ENCODE results near the gene GTPBP8. TPM values are rescaled to one million over a fixed set of nuclear protein-coding genes. Genes with fewer than 3 reads are reported as not detected.

GTPBP8 gene
- total RNA-seq, 4 donors from 2014 or later = 7.8 to 26.0 (median 21.4) TPM

DNA sequence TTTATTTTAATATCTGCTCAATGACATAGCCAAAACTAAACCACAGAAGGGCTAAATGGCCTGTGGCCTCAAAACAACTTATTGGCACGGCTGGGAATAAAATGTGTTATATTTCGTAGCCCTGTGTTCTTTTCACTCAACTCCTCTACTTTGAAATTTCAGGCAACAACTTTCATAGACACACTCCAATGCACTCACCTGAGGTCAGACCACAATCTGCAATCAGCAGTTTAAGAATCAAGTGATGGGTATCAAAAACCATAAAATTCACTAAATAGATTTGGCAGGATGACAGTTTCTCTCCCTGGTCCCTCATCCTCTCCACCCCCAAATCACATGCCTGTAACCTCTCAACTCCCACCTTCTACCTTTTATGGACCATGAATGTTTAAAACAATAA is 13.8 kb upstream of the GTPBP8 start:
- WGBS, 2 donors (ENCODE audit: low coverage in 1 of 2) = 53% methylated on average over 2 of the region's 2 CpGs; no CpG with 5 or more reads in 1 of the 2 donors
- H3K27me3 ChIP-seq = no peaks in the 10 kb centered on the region

GRCh38 chr3:112979244-112979832 is 11.4 kb upstream of the GTPBP8 start:
- no peaks in the 10 kb centered on the region for H3K9me3 ChIP-seq
- H3K27me3 ChIP-seq = no peaks in the 10 kb centered on the region
- 40 to 73% methylated on average over 1 of the region's 1 CpG for WGBS, 2 donors (ENCODE audit: low coverage in 1 of 2)
- no peak overlapping the region for H3K27ac ChIP-seq
- TF ChIP-seq POLR2AphosphoS5 (IDR thresholded peaks at IDR 0.05) (no peak), POLR2A (IDR thresholded peaks at IDR 0.05) (no peak), EP300 (IDR thresholded peaks at IDR 0.05) (no peak)
- TF ChIP-seq, protein P1, sequence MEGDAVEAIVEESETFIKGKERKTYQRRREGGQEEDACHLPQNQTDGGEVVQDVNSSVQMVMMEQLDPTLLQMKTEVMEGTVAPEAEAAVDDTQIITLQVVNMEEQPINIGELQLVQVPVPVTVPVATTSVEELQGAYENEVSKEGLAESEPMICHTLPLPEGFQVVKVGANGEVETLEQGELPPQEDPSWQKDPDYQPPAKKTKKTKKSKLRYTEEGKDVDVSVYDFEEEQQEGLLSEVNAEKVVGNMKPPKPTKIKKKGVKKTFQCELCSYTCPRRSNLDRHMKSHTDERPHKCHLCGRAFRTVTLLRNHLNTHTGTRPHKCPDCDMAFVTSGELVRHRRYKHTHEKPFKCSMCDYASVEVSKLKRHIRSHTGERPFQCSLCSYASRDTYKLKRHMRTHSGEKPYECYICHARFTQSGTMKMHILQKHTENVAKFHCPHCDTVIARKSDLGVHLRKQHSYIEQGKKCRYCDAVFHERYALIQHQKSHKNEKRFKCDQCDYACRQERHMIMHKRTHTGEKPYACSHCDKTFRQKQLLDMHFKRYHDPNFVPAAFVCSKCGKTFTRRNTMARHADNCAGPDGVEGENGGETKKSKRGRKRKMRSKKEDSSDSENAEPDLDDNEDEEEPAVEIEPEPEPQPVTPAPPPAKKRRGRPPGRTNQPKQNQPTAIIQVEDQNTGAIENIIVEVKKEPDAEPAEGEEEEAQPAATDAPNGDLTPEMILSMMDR (IDR thresholded peaks at IDR 0.05) = peak; percentile 53 to 69 (median 66)
- no peak overlapping the region for H3K4me3 ChIP-seq
- peaks cover 0 to under 1% (median 0%) of the 10 kb centered on the region in 3 donors for H3K4me1 ChIP-seq
- H3K36me3 ChIP-seq = no peaks in the 10 kb centered on the region
- no peak for ATAC-seq

More for the DNA sequence above, 13.8 kb upstream of the GTPBP8 start:
- TF ChIP-seq, protein P1 (IDR thresholded peaks at IDR 0.05) = no peak
- TF ChIP-seq POLR2A (IDR thresholded peaks at IDR 0.05) = no peak
- no peak for TF ChIP-seq POLR2AphosphoS5 (IDR thresholded peaks at IDR 0.05)
- no peak for TF ChIP-seq EP300 (IDR thresholded peaks at IDR 0.05)
- H3K4me1 ChIP-seq = no peaks in the 10 kb centered on the region
- no peak overlapping the region for H3K27ac ChIP-seq
- no peak for ATAC-seq
- no peaks in the 10 kb centered on the region for H3K9me3 ChIP-seq
- H3K36me3 ChIP-seq = no peaks in the 10 kb centered on the region
- H3K4me3 ChIP-seq = no peak overlapping the region

DNA sequence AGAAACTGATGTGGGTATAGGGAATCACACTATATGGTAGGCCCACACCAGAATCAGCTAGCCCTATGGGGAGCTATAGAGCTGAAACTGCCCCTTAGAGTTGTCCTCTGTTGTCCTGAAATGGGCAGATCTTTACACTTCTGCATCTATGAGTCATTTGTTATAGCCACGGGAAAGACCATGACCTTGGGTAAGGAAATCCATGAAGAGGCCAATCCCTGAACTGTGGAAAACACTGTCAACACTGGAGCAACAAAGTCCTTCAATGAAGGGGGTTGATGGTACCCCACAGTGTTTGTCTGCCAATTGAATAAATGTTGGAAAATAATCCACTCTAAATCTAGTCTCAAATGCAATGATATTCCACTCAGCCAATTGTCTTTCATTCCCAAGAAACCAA is 10.7 kb upstream of the GTPBP8 start:
- TF ChIP-seq, protein P1 (IDR thresholded peaks at IDR 0.05) = no peak
- no peak for TF ChIP-seq EP300 (IDR thresholded peaks at IDR 0.05)
- no peak for TF ChIP-seq POLR2AphosphoS5 (IDR thresholded peaks at IDR 0.05)
- no peak for TF ChIP-seq POLR2A (IDR thresholded peaks at IDR 0.05)
- H3K9me3 ChIP-seq = no peaks in the 10 kb centered on the region
- H3K4me1 ChIP-seq = peaks cover 0 to 4% (median 0%) of the 10 kb centered on the region in 3 donors
- WGBS, 2 donors (ENCODE audit: low coverage in 1 of 2) = 0% methylated on average over 1 of the region's 1 CpG; no CpG with 5 or more reads in 1 of the 2 donors
- H3K27ac ChIP-seq = no peak overlapping the region
- H3K4me3 ChIP-seq = no peak overlapping the region
- no peak for ATAC-seq
- H3K27me3 ChIP-seq = no peaks in the 10 kb centered on the region
- H3K36me3 ChIP-seq = no peaks in the 10 kb centered on the region

- H3K36me3 ChIP-seq = no peaks in the 10 kb centered on the region
- no peak overlapping the region for H3K27ac ChIP-seq
- no peak for ATAC-seq
- no peaks in the 10 kb centered on the region for H3K27me3 ChIP-seq
- TF ChIP-seq POLR2AphosphoS5 (IDR thresholded peaks at IDR 0.05) = no peak
- no peak for TF ChIP-seq POLR2A (IDR thresholded peaks at IDR 0.05)
- TF ChIP-seq EP300 (IDR thresholded peaks at IDR 0.05) = no peak
- TF ChIP-seq, protein P1 (IDR thresholded peaks at IDR 0.05) = no peak
- H3K4me3 ChIP-seq = no peak overlapping the region
- WGBS, 2 donors (ENCODE audit: low coverage in 1 of 2) = 35 to 45% methylated on average over 1 of the region's 1 CpG
- H3K9me3 ChIP-seq = no peaks in the 10 kb centered on the region
- peaks cover 0 to 4% (median 0%) of the 10 kb centered on the region in 3 donors for H3K4me1 ChIP-seq
These were observed 8.1 kb upstream of the GTPBP8 start for GRCh38 chr3:112982710-112983109.

DNA sequence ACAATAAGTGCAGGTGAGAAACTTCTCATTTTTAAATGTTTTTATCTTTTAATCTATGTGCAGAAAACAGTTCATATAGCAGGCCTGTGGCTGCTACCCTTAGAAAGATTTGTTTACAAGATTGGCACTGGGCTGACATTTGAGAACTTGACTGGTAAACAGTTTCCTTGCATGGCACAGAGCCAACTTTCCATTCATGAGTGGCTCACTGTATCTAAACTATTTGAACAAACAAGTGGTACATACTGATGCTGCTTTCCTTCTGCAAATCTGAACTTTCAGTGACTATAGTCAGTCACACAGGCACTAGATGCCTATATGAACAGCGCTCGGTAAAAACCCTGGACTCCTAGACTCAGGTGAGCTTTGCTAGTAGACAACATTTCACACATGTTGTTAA is 6.3 kb upstream of the GTPBP8 start:
- Histone ChIP-seq H3K27me3 (no peaks in the 10 kb centered on the region), H3K4me3 (no peak overlapping the region), H3K9me3 (no peaks in the 10 kb centered on the region), H3K4me1 (peaks cover 0 to 4% (median 0%) of the 10 kb centered on the region in 3 donors), H3K36me3 (no peaks in the 10 kb centered on the region), H3K27ac (no peak overlapping the region)
- WGBS, 2 donors (ENCODE audit: low coverage in 1 of 2) = 67 to 80% methylated on average over 2 of the region's 2 CpGs
- no peak for ATAC-seq
- TF ChIP-seq, protein P1 (IDR thresholded peaks at IDR 0.05) = no peak
- TF ChIP-seq POLR2A (IDR thresholded peaks at IDR 0.05) (no peak), POLR2AphosphoS5 (IDR thresholded peaks at IDR 0.05) (no peak), EP300 (IDR thresholded peaks at IDR 0.05) (no peak)
